NOMO-1 treated with dmso at 0.1 percent for 144 hours (cell line): ENCODE data around the gene SLC25A28.

Experiments used
- DNase-seq: peaks from one replicate; lab custom pipeline; 2025; ENCODE audit not compliant: unreplicated experiment; lab: John Stamatoyannopoulos, UW

The SLC25A28 gene

DNA sequence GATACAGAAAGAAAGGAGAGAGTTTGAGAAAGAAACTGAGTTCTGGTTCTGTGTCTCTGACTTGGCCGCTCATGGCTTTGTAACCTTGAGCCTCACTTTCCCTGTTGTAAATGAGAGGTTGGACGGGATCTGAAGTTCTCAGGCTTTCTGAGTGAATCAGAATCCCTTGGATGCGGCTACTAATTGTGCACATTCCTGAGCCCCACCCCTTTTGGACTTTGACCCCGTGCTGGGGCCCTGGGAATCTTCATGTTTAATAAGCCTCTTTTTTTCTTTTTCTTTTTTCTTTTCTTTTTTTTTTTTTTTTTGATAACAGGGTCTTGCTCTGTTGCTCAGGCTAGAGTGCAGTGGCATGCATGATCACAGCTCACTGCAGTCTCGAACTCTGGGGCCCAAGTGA lies 26.9 kb downstream of the SLC25A28 start:
- no peak for DNase-seq

DNA sequence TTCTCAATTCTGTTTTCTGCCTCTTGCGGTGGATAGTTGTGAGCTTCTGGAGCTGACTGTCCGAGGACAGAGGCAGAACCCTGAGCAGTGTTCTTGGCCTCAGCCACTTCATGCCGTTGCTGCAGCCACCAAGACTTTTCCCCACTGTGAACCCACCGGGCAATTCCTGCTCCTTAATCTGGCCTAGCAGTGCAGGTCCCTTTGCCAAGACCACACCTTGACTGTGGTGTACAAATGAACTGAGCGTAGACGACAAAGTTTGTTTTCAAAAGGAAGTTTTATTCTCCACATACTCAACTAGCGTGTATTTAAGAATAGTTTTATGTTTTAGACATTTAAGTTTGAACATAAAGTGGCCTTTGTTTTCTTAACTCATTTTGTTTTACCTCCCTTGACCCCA lies 29.4 kb downstream of the SLC25A28 start:
- DNase-seq, result no peak

DNA sequence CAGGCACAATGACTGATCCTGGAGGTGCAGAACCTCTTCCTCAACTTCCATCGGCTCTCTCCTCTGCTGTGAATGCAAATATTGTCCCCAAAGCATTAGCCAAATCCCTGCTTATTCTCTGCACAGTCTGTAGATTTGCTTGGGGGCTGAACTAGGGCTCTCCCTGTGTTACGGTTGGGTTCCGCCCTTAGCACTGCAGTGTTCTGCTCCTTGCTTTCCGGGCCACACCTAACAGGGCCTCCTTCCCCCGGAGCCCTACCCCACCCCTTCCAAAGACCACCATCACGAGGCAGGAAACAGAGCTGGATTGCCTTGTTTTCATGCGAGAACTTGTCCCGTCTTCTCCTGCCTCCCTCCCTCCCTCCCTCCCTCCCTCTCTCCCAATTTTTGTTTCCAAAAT lies 36.6 kb downstream of the SLC25A28 start:
- no peak for DNase-seq

DNA sequence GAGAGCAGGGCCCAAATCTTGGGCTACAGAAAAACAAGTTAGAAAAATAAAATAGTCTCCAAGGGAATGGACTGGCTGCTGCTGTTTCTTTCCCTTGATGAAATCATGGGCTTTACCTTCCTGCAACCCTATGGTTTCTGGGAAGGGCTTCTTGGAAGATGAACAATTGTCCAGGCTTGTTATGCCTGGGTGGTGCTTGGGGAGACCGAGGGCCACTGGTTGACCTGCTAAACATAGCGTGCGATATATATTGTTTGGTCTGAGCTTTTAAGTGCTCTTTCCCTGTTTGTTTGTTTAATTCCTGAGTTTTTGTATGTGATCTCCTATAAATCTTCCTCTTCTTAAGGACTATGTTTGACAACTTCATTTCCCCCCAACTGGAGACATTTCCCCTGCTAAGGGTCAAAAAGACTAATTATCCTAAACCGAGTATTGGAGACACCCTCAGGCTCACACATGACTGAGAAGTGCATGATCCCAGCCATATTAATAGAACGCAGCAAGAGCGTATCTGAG lies 37.9 kb downstream of the SLC25A28 start:
- DNase-seq, result no peak

DNA sequence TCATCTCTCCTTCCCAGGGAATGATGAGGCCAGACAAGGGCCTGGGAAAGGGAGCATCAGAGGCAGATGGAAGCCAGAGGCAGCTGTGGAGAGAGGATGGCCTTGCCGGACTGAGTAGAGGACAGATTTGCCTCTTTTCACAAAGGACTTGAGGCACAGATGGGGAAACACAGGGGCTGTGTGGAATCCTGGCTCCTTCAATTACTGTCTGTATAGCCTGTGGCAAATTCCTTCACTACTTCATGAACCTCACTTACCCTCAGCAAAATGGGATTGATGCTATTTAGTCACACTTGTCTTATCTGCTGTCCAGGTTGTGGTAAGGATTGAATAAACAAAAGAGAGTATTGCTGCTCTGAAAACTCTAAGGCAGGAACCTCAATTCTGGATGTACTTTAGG lies 40.3 kb downstream of the SLC25A28 start:
- no peak for DNase-seq

DNA sequence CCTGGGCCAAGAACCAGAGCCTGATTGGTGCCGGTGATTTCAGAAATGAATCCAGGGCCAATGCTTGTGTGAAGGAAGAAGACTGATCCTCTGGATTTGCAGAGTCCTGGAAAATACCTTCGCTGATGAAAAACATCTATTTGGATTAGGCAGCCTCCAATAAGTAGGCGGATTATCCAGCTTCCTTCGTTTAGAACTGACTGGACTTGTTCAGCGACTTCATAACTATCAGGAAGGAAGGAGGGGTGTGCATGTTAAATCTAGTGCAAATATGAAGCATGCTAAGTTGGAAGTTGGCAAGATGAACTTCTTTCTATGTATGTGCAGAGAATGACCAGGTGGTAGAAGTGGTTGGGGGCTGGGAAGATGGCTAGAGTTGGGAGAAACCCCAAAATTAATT lies 46.4 kb downstream of the SLC25A28 start:
- no peak for DNase-seq

DNA sequence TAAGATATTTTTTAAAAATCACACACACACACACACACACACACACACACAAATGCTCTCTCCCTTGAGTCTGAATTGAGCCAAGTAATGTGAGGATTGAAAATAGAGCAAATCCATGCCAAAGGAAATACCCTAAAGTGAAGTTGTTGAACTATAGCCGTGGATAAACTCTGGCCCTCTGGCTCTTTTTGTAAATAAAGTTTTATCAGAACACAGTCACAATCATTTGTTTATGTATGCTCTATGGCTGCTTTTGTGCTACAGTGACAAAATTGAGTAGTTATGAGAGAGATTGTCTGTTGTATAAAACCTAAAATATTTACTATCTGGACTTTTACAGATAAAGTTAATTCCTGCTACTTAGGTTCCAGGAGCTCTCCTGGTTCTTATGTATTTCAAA lies 48.4 kb downstream of the SLC25A28 start:
- DNase-seq, result no peak

DNA sequence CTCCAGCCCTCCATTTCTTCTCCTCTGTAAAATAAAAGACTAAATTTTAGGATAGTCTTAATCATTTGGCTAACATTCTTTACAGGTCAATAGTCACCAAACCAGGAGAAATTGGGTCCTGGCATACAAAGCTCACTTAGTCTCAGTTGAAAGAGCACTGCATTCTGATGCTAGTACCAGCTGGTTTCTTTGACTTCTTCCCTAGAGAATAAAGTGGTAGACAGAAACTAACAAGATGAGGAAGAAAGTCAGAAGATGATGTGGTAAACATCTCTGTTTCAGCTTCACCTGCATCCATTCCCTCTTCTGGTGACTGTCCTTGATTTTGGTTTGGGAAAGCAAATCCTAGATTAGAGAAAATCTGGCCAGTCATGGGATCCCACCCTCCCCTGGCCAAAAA lies 50.3 kb downstream of the SLC25A28 start:
- no peak for DNase-seq

DNA sequence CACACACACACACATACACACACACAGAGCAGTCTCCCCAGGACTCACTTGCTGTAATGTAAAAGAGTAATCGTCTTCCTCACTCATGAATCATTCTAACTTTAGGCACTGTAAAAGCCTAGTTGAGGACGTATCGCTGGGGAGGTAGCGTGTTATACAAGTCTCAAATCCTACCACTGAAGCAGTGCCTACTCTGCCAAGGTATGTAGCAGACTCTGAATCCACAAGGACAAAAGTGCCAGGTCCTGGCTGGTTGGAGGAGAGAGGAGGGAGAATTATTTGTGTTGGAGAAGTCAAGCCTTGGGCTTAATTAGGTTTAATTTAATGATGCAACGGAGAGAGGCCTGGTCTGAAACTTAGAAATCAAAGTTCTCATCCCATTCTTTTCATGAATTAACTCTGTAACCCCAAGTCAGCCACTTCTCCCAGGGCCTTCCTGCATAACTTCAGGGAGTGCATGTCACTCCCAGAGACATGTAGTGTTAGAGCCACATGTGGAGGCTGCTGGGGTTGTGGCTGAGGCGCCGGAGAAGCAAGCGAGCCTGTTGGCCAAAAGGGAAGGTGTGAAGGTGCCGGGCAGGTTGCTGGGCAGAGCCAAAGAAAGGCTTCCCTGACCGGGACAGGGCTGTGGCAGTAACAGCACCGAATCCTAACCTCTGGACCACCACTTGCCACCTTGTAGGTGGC lies 50.8 kb downstream of the SLC25A28 start:
- no peak for DNase-seq

DNA sequence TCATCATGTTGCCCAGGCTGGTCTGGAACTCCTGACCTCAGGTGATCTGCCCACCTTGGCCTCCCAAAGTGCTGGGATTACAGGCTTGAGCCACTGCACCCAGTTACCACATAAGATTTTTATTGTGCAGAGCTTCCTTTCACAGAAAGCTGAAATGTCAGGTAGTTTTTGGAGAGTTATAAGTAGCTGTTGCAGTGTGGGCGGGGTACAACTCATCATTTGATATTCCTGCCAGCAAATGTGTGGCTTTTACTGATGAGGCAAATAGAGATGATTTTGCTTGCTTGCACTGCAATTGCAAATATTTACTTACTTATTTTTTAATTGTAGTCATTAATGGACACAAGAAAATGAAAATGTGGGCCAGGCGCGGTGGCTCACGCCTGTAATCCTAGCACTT lies 55.1 kb downstream of the SLC25A28 start:
- no peak for DNase-seq

DNA sequence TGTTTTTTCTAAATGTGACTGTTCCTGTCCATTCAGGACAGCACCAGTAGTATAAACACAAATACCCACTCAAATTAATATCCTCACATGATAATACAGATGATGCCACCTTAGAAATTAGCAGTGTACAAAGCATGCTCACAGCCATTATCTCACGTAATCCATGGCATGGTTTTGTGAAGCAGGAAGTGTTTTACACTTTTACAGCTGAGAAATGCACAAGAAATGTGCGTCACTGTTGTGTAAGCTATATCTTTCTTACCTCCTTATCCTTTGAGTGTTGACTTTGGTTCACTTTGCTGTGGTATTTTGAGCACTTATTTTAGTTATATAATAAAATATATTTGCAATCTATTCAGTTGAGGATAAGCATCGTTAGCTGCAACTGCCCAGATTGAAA lies 55.9 kb downstream of the SLC25A28 start:
- DNase-seq, result no peak

DNA sequence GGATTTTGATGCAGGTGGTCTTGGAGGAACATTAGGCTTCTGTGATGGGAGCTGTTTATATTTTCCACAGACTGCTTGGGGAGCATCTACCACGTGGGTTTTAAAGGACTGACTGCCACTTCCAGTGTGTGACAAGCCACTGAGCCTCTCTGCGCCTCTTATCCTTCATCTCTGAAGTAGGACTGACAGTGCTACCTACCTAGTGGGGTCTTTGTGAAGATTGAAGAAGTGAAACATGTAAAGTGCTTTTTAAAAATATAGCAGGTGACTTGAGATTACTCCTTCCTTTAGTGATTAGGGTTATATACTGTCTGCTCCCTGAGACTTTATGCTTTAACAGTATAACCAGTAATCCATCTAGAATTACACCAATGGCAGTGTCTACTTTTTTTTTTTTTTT lies 57.6 kb downstream of the SLC25A28 start:
- DNase-seq, result no peak
